ENCODE results near the gene QRFPR. TPM values are rescaled to one million over a fixed set of nuclear protein-coding genes. Genes with fewer than 3 reads are reported as not detected.

Gene QRFPR
- total and polyA plus RNA-seq, 2 of the 8 experiments (the other 6 are each of a cell fraction or from before 2014, with no cell fraction given) = 1.0 to 2.9 TPM

GRCh38 chr4:121308328-121308663 lies 72.5 kb downstream of the QRFPR start:
- TF ChIP-seq ASH2L (IDR thresholded peaks at IDR 0.05; ENCODE audit: low read length) (no peak), EZH2 (IDR thresholded peaks at IDR 0.05; ENCODE audit: low read depth, low read length, severe bottlenecking) (no peak), TEAD4 (IDR thresholded peaks at IDR 0.05; ENCODE audit: low read depth, low read length) (no peak), ATF3 (IDR thresholded peaks at IDR 0.05; ENCODE audit: insufficient read depth, low read depth, low read length) (no peak), RAD21 (IDR thresholded peaks at IDR 0.05 in 1 of 2, conservative IDR thresholded peaks at IDR 0.05 in 1 of 2; ENCODE audit: low read depth in 2 of 2, low read length in 2 of 2) (no peak), SRF (IDR thresholded peaks at IDR 0.05; ENCODE audit: low read depth, low read length) (no peak), MAFK (IDR thresholded peaks at IDR 0.05; ENCODE audit: low read depth, low read length) (no peak), BACH1 (IDR thresholded peaks at IDR 0.05; ENCODE audit: low read length) (no peak), NRF1 (IDR thresholded peaks at IDR 0.05; ENCODE audit: low read depth, low read length) (no peak), TBP (IDR thresholded peaks at IDR 0.05; ENCODE audit: low read depth, low read length) (no peak), SIX5 (IDR thresholded peaks at IDR 0.05; ENCODE audit: low read depth, low read length) (no peak), SUZ12 (IDR thresholded peaks at IDR 0.05; ENCODE audit: low read length) (no peak)
- TF ChIP-seq, protein P1, sequence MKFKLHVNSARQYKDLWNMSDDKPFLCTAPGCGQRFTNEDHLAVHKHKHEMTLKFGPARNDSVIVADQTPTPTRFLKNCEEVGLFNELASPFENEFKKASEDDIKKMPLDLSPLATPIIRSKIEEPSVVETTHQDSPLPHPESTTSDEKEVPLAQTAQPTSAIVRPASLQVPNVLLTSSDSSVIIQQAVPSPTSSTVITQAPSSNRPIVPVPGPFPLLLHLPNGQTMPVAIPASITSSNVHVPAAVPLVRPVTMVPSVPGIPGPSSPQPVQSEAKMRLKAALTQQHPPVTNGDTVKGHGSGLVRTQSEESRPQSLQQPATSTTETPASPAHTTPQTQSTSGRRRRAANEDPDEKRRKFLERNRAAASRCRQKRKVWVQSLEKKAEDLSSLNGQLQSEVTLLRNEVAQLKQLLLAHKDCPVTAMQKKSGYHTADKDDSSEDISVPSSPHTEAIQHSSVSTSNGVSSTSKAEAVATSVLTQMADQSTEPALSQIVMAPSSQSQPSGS (IDR thresholded peaks at IDR 0.05; ENCODE audit: low read length) = no peak
- CTCF ChIA-PET (ENCODE audit: partially characterized antibody) = interaction anchor here (0.6 to 2.5 kb wide), 41 partner anchors 9 to 1155 kb away, joined by 3 to 23 read pairs (median 4); no protein-coding TSS in a partner anchor
- FAIRE-seq = no peak

More at GRCh38 chr4:121308328-121308663, 72.5 kb downstream of the QRFPR start:
- Histone ChIP-seq H2BK20ac (ENCODE audit: low read length) (no peak overlapping the region), H3K14ac (ENCODE audit: insufficient read length) (no peak overlapping the region), H3K4me3 (ENCODE audit: extremely low read depth in 1 of 4, insufficient read depth in 2 of 4, low read depth in 3 of 4, low read length in 4 of 4) (no peak overlapping the region), H4K91ac (replicated peaks; ENCODE audit: insufficient read length, low read length) (no peak overlapping the region), H2BK120ac (replicated peaks; ENCODE audit: low read depth, low read length) (no peak overlapping the region), H3K4me1 (replicated peaks in 1 of 4; ENCODE audit: control insufficient read depth in 3 of 4, insufficient read depth in 4 of 4, low read length in 3 of 4) (no peaks in the 10 kb centered on the region), H3K79me1 (ENCODE audit: low read depth, low read length) (no peaks in the 10 kb centered on the region), H2BK15ac (ENCODE audit: low read length) (no peak overlapping the region), H3K4me2 (ENCODE audit: insufficient read depth in 1 of 2, low read depth in 2 of 2, low read length in 2 of 2) (no peak overlapping the region), H2AK5ac (ENCODE audit: low read depth, low read length) (no peak overlapping the region), H3K4ac (replicated peaks; ENCODE audit: insufficient read length, low read depth, low read length) (no peak overlapping the region), H3K23me2 (ENCODE audit: low read depth, low read length) (no peaks in the 10 kb centered on the region), H2AFZ (ENCODE audit: low read length) (no peak overlapping the region), H3K27ac (ENCODE audit: low read depth, low read length) (no peak overlapping the region), H4K8ac (ENCODE audit: extremely low read depth, insufficient read depth, low read length) (no peak overlapping the region), H4K5ac (ENCODE audit: insufficient read length, low read depth, low read length) (no peak overlapping the region), H3K79me2 (ENCODE audit: control insufficient read depth in 1 of 2, insufficient read depth in 2 of 2, low read length in 2 of 2) (no peaks in the 10 kb centered on the region), H4K20me1 (replicated peaks in 1 of 2; ENCODE audit: control insufficient read depth in 1 of 2, insufficient read depth in 2 of 2, low read length in 2 of 2) (no peaks in the 10 kb centered on the region), H3K27me3 (replicated peaks in 1 of 4; ENCODE audit: control insufficient read depth in 3 of 4, extremely low read depth in 1 of 4, insufficient read depth in 3 of 4, low read length in 3 of 4) (no peaks in the 10 kb centered on the region), H3K23ac (ENCODE audit: insufficient read length) (no peak overlapping the region), H3K36me3 (ENCODE audit: control insufficient read depth in 2 of 4, insufficient read depth in 4 of 4, low read length in 3 of 4) (no peaks in the 10 kb centered on the region), H2BK5ac (ENCODE audit: low read depth, low read length) (no peak overlapping the region), H2BK12ac (ENCODE audit: low read depth, low read length) (no peak overlapping the region), H3K9ac (replicated peaks in 1 of 4; ENCODE audit: extremely low read depth in 1 of 4, low read depth in 3 of 4, low read length in 3 of 4) (no peak overlapping the region), H3K9me3 (ENCODE audit: insufficient read depth in 2 of 2, low read depth in 1 of 2, low read length in 1 of 2) (no peaks in the 10 kb centered on the region), H3K56ac (replicated peaks; ENCODE audit: insufficient read length, low read depth, low read length) (no peak overlapping the region), H3K18ac (ENCODE audit: extremely low read depth, low read length) (no peak overlapping the region)
- POLR2A ChIA-PET (ENCODE audit: partially characterized antibody) = no interaction called here
- no peak for DNase-seq (ENCODE audit: low read depth in 1 of 2, low spot score in 2 of 2)
- 80% methylated on average over 1 of the region's 1 CpG; no CpG with 5 or more reads in 1 of the 2 experiments for WGBS, 2 experiments (ENCODE audit: extremely low coverage in 1 of 2, insufficient coverage in 1 of 2, insufficient read length in 1 of 2, insufficient replicate concordance in 2 of 2, low coverage in 1 of 2, low lambda C conversion rate in 2 of 2, missing lambda C conversion rate in 1 of 2)
